Smooth muscle cell (in vitro differentiated cells): ENCODE measurements around the gene NSUN5. TPM values are rescaled to one million over a fixed set of nuclear protein-coding genes. Genes with fewer than 3 reads are reported as not detected.
"Not testable (repeated sequence)": the region's sequence is repeated elsewhere in the genome, so short reads cannot be mapped to it uniquely, and the experiment has no call there.

ENCODE experiments used
- DNase-seq: peaks from one replicate; lab custom pipeline; 2025; ENCODE audit not compliant: unreplicated experiment; lab: John Stamatoyannopoulos, UW
- H2AFZ ChIP-seq: fragments of 200-600 bp; sonication (generic); 2 replicates; pipeline ENCODE4 v1.6.0; 2016; ENCODE audit warnings: antibody characterized with exemption, low read depth, mild to moderate bottlenecking
- H3F3A ChIP-seq: fragments of 200-600 bp; sonication (generic); 2 replicates; pipeline ENCODE4 v1.6.0; 2017; ENCODE audit warnings: antibody characterized with exemption, low read depth
- H3K27ac ChIP-seq: fragments of 200-600 bp; sonication (generic); 2 replicates; pipeline ENCODE4 v1.5.1; 2016; ENCODE audit warnings: low read depth, mild to moderate bottlenecking
- H3K27me3 ChIP-seq: fragments of 200-600 bp; sonication (generic); 2 replicates; pipeline ENCODE4 v1.6.1; 2016; ENCODE audit warnings: low read depth, mild to moderate bottlenecking
- H3K36me3 ChIP-seq: fragments of 200-600 bp; sonication (generic); 2 replicates; pipeline ENCODE4 v1.5.1; 2016; ENCODE audit warnings: low read depth
- H3K4me1 ChIP-seq: fragments of 200-600 bp; sonication (generic); 2 replicates; pipeline ENCODE4 v1.5.1; 2016; ENCODE audit warnings: low read depth
- H3K4me2 ChIP-seq: fragments of 200-600 bp; sonication (generic); 2 replicates; pipeline ENCODE4 v1.6.0; 2016; ENCODE audit warnings: mild to moderate bottlenecking
- H3K4me3 ChIP-seq: fragments of 200-600 bp; sonication (generic); 2 replicates; pipeline ENCODE4 v1.5.1; 2016; ENCODE audit warnings: mild to moderate bottlenecking
- H3K79me2 ChIP-seq: fragments of 200-600 bp; sonication (generic); 2 replicates; pipeline ENCODE4 v1.6.0; 2016; ENCODE audit warnings: low read depth, mild to moderate bottlenecking
- H3K9ac ChIP-seq: fragments of 200-600 bp; sonication (generic); 2 replicates; pipeline ENCODE4 v1.6.0; 2016; ENCODE audit warnings: low read depth
- H3K9me3 ChIP-seq: fragments of 200-600 bp; sonication (generic); replicated peaks from 2 replicates; pipeline ENCODE4 v1.5.1; 2016; ENCODE audit warnings: low read depth
- H4K20me1 ChIP-seq: fragments of 200-600 bp; sonication (generic); 2 replicates; pipeline ENCODE4 v1.6.0; 2016; ENCODE audit warnings: low read depth
- WGBS: methylation state at CpG from one replicate; pipeline ENCODE4 v1.1.7; 2016; ENCODE audit warnings: low lambda C conversion rate; 5-methylcytosine and 5-hydroxymethylcytosine counted together
- polyA plus RNA-seq: library from polyadenylated mRNA; unstranded; fragments of >200 nt; fragmentation: Nextera tagmentation; extraction: Ambion mirVana; gene quantifications from 2 replicates; pipeline ENCODE4 v1.2.1, GENCODE V29; 2016
- total RNA-seq: library from RNA; depleted of rRNA; stranded (reverse); fragments of >200 nt; gene quantifications from 2 replicates; pipeline ENCODE4 v1.2.3, GENCODE V29; 2014
- TF ChIP-seq, protein P1 (sequence below): fragments of 200-600 bp; sonication (generic); IDR thresholded peaks from 2 replicates; pipeline ENCODE4 v1.5.1; 2017; ENCODE audit warnings: borderline replicate concordance, mild to moderate bottlenecking, antibody characterized with exemption; ENCODE audit not compliant: insufficient read depth, poor library complexity, severe bottlenecking

Gene NSUN5
- total and polyA plus RNA-seq, 2 experiments from 2014 or later, result 25.2 to 38.1 TPM

GRCh38 chr7:73316521-73316920, 7.9 kb upstream of the NSUN5 start:
- 84% methylated on average over 9 of the region's 9 CpGs for WGBS
- Histone ChIP-seq H3K79me2 (no peaks in the 10 kb centered on the region), H3K4me3 (no peak overlapping the region)

GRCh38 chr7:73314271-73314670, 5.6 kb upstream of the NSUN5 start:
- TF ChIP-seq, protein P1, sequence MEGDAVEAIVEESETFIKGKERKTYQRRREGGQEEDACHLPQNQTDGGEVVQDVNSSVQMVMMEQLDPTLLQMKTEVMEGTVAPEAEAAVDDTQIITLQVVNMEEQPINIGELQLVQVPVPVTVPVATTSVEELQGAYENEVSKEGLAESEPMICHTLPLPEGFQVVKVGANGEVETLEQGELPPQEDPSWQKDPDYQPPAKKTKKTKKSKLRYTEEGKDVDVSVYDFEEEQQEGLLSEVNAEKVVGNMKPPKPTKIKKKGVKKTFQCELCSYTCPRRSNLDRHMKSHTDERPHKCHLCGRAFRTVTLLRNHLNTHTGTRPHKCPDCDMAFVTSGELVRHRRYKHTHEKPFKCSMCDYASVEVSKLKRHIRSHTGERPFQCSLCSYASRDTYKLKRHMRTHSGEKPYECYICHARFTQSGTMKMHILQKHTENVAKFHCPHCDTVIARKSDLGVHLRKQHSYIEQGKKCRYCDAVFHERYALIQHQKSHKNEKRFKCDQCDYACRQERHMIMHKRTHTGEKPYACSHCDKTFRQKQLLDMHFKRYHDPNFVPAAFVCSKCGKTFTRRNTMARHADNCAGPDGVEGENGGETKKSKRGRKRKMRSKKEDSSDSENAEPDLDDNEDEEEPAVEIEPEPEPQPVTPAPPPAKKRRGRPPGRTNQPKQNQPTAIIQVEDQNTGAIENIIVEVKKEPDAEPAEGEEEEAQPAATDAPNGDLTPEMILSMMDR, result no peak

More at GRCh38 chr7:73316521-73316920, 7.9 kb upstream of the NSUN5 start:
- Histone ChIP-seq H2AFZ (no peak overlapping the region), H4K20me1 (no peaks in the 10 kb centered on the region), H3K9ac (no peak overlapping the region), H3K27me3 (no peaks in the 10 kb centered on the region), H3K27ac (no peak overlapping the region), H3K4me2 (no peak overlapping the region), H3K4me1 (no peaks in the 10 kb centered on the region), H3K9me3 (no peaks in the 10 kb centered on the region), H3K36me3 (no peaks in the 10 kb centered on the region), H3F3A (no peaks in the 10 kb centered on the region)
- TF ChIP-seq, protein P1, result no peak
- no peak for DNase-seq

GRCh38 chr7:73313521-73313906, 4.9 kb upstream of the NSUN5 start:
- Histone ChIP-seq H3K4me2 (no peak overlapping the region), H3K27me3 (no peaks in the 10 kb centered on the region), H3K4me1 (peaks cover 5% of the 10 kb centered on the region), H3K4me3 (no peak overlapping the region), H3K27ac (no peak overlapping the region), H2AFZ (no peak overlapping the region), H3K9ac (no peak overlapping the region), H3F3A (no peaks in the 10 kb centered on the region), H4K20me1 (no peaks in the 10 kb centered on the region), H3K36me3 (no peaks in the 10 kb centered on the region), H3K9me3 (no peaks in the 10 kb centered on the region), H3K79me2 (peaks cover 7% of the 10 kb centered on the region)
- DNase-seq, result no peak
- 94% methylated on average over 4 of the region's 4 CpGs for WGBS
- TF ChIP-seq, protein P1, result no peak

More at GRCh38 chr7:73314271-73314670, 5.6 kb upstream of the NSUN5 start:
- H2AFZ ChIP-seq, result no peak overlapping the region
- no peaks in the 10 kb centered on the region for H3K27me3 ChIP-seq
- no peaks in the 10 kb centered on the region for H3F3A ChIP-seq
- no peak overlapping the region for H3K9ac ChIP-seq
- WGBS, result 96% methylated on average over 5 of the region's 5 CpGs
- H4K20me1 ChIP-seq, result no peaks in the 10 kb centered on the region
- no peaks in the 10 kb centered on the region for H3K9me3 ChIP-seq
- no peaks in the 10 kb centered on the region for H3K4me1 ChIP-seq
- H3K79me2 ChIP-seq, result peaks cover 2% of the 10 kb centered on the region
- H3K27ac ChIP-seq, result no peak overlapping the region
- no peak overlapping the region for H3K4me2 ChIP-seq
- no peak for DNase-seq
- H3K36me3 ChIP-seq, result no peaks in the 10 kb centered on the region
- no peak overlapping the region for H3K4me3 ChIP-seq

DNA sequence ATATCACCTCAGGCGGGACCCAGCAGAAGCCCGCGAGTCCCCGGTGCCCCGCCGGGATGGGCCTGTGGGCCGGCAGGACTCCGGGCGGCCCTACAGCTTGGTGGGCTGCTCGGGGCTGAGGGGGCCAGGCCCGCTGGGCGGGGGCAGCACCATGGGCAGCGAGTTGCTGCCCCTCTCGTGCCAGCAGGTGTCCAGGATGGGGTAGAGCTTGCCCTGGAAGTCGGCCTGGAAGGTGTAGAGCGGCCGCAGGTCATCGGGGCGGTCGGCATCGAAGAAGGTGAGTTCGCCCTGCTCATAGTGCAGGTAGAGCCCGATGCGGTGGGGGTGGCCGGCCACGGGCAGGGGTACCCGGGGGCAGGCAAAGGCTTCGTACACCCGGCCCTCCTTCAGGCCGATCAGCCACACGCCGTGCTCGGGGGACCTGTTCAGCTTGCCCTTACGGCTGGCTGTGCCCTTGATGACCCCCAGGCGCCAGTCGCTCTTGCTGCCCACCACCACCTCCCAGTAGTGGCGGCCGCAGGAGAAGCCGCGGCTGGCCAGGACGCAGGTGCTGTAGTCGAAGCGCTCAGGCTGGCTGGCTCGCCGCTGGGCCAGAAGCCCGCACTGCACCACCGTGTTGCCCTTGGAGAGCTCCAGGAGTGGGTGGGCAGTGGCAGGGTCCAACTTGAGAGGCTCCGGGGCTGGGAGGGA, 4.3 kb upstream of the NSUN5 start:
- Histone ChIP-seq H3K27ac (no peak overlapping the region), H3K4me3 (no peak overlapping the region), H3K27me3 (no peaks in the 10 kb centered on the region), H3K9me3 (no peaks in the 10 kb centered on the region), H3K9ac (no peak overlapping the region), H4K20me1 (no peaks in the 10 kb centered on the region), H2AFZ (no peak overlapping the region), H3K4me1 (peaks cover 5% of the 10 kb centered on the region), H3K79me2 (peaks cover 7% of the 10 kb centered on the region), H3K36me3 (no peaks in the 10 kb centered on the region), H3F3A (no peaks in the 10 kb centered on the region), H3K4me2 (no peak overlapping the region)
- WGBS, result 94% methylated on average over 37 of the region's 48 CpGs
- DNase-seq, result no peak
- TF ChIP-seq, protein P1, result no peak

DNA sequence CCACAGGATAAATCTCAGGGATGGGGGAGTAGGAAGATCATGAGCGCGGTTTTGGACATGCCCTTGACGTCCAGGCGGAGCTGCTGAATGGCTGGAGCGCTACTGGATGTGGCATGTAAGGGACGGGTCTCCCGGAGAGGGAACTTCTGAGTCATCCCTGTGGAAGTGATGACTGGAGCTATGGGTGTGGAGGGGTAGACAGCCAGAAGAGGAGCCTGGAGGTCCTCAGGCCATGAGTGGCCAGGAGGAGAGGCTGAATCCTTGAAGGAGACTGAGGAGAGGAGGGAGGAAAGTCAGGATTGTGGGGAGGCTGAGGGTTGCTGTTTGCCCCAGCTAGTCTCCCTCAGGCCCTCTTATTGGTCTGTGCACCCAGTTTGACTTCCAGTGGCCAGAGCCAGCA, 2.8 kb upstream of the NSUN5 start:
- H3K4me3 ChIP-seq, DNase-seq, H3F3A ChIP-seq, H3K4me1 ChIP-seq, H3K27me3 ChIP-seq, H3K36me3 ChIP-seq, H3K79me2 ChIP-seq, H4K20me1 ChIP-seq, H3K9ac ChIP-seq, H3K4me2 ChIP-seq, H3K9me3 ChIP-seq, H2AFZ ChIP-seq, H3K27ac ChIP-seq: not testable (repeated sequence)
- 74% methylated on average over 7 of the region's 7 CpGs for WGBS
